Measurements from ENCODE around the gene CYP4F8.

- peak; percentile 86 for TF ChIP-seq RAD21 (IDR thresholded peaks at IDR 0.05; ENCODE audit: low read depth)
- TF ChIP-seq, protein P1, sequence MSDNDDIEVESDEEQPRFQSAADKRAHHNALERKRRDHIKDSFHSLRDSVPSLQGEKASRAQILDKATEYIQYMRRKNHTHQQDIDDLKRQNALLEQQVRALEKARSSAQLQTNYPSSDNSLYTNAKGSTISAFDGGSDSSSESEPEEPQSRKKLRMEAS (IDR thresholded peaks at IDR 0.05) = no peak
- TF ChIP-seq YY1 (IDR thresholded peaks at IDR 0.05; ENCODE audit: low read depth) = no peak
- no peak for TF ChIP-seq EP300 (IDR thresholded peaks at IDR 0.05; ENCODE audit: borderline replicate concordance)
- no peak for TF ChIP-seq CREB1 (IDR thresholded peaks at IDR 0.05; ENCODE audit: low read depth)
- TF ChIP-seq TEAD4 (IDR thresholded peaks at IDR 0.05) = no peak
These were observed 14.2 kb downstream of the CYP4F8 start for GRCh38 chr19:15629003-15629880.
